ENCODE data around the gene RUSF1. TPM values are rescaled to one million over a fixed set of nuclear protein-coding genes. Genes with fewer than 3 reads are reported as not detected.

The RUSF1 gene
- total RNA-seq, 1 experiment from 2014 or later, result 59.3 TPM

DNA sequence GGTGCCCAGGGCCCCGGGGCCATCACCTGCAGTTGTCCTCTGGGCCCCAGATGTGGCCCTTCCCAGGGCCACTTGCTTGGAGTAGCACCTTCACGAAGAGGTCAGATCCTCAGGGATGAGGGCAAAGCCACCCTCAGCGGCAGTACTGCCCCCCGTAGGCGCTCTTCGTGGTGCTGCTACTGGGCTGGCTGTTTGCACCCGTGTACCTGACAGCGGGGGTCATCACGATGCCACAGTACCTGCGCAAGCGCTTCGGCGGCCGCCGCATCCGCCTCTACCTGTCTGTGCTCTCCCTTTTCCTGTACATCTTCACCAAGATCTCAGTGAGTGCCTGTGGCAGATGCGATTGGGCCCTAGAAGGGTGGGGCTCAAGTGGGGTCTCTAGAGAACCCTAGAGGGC is 22.6 kb downstream of the RUSF1 start:
- ChIA-PET POLR2A (no interaction called here), CTCF (no interaction called here), RAD21 (ENCODE audit: low non-redundant PET in 1 of 2, low total read pairs in 2 of 2, uncharacterized antibody in 2 of 2, unreplicated experiment in 2 of 2) (no interaction called here)
- H3K27ac ChIP-seq (ENCODE audit: low read depth, low read length), result no peak overlapping the region
- H2AFZ ChIP-seq (ENCODE audit: low read depth, low read length, poor library complexity, severe bottlenecking), result no peak overlapping the region
- H3K27me3 ChIP-seq (ENCODE audit: insufficient read depth, low read length), result no peaks in the 10 kb centered on the region
- H3K4me1 ChIP-seq (ENCODE audit: control insufficient read depth in 1 of 2, insufficient read depth in 2 of 2, low read length in 2 of 2), result peaks cover 7 to 20% of the 10 kb centered on the region in 2 experiments; a peak in 3 of 4 replicates
- intact Hi-C loops (cut with micrococcal nuclease), result no loop called here
- H3K9me2 ChIP-seq (ENCODE audit: insufficient read depth), result no peaks in the 10 kb centered on the region
- H3K4me2 ChIP-seq (ENCODE audit: low read length), result no peak overlapping the region
- no peak overlapping the region for H3K4me3 ChIP-seq (replicated peaks in 1 of 2; ENCODE audit: low read depth in 1 of 2, low read length in 2 of 2)
- no TSS peak for BruUV-seq (replicated peaks)
- H3K9ac ChIP-seq (ENCODE audit: low read length), result no peak overlapping the region
- H3K79me2 ChIP-seq (ENCODE audit: insufficient read depth, low read length), result no peaks in the 10 kb centered on the region
- no peaks in the 10 kb centered on the region for H4K20me1 ChIP-seq (ENCODE audit: insufficient read depth)
- ATAC-seq (no peak), DNase-seq (ENCODE audit: low read depth, low spot score) (no peak)
- no peaks in the 10 kb centered on the region for H3K9me3 ChIP-seq (ENCODE audit: control insufficient read depth in 1 of 2, insufficient read depth in 1 of 2, low read depth in 1 of 2, low read length in 2 of 2)
- TF ChIP-seq JUND (IDR thresholded peaks at IDR 0.05) (no peak), CBX3 (IDR thresholded peaks at IDR 0.05; ENCODE audit: low read depth) (no peak), POLR2AphosphoS5 (IDR thresholded peaks at IDR 0.05; ENCODE audit: low read depth, low read length) (no peak), ELF1 (IDR thresholded peaks at IDR 0.05; ENCODE audit: borderline replicate concordance, low read depth) (no peak), RAD21 (IDR thresholded peaks at IDR 0.05; ENCODE audit: low read depth) (no peak)
- TF ChIP-seq, protein P1, sequence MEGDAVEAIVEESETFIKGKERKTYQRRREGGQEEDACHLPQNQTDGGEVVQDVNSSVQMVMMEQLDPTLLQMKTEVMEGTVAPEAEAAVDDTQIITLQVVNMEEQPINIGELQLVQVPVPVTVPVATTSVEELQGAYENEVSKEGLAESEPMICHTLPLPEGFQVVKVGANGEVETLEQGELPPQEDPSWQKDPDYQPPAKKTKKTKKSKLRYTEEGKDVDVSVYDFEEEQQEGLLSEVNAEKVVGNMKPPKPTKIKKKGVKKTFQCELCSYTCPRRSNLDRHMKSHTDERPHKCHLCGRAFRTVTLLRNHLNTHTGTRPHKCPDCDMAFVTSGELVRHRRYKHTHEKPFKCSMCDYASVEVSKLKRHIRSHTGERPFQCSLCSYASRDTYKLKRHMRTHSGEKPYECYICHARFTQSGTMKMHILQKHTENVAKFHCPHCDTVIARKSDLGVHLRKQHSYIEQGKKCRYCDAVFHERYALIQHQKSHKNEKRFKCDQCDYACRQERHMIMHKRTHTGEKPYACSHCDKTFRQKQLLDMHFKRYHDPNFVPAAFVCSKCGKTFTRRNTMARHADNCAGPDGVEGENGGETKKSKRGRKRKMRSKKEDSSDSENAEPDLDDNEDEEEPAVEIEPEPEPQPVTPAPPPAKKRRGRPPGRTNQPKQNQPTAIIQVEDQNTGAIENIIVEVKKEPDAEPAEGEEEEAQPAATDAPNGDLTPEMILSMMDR (IDR thresholded peaks at IDR 0.05 in 2 of 3, conservative IDR thresholded peaks at IDR 0.05 in 1 of 3; ENCODE audit: borderline replicate concordance in 1 of 3, insufficient read depth in 1 of 3, low read depth in 2 of 3, low read length in 2 of 3), result no peak
- no peaks in the 10 kb centered on the region for H3K36me3 ChIP-seq (ENCODE audit: control insufficient read depth in 1 of 2, insufficient read depth in 2 of 2, low read length in 2 of 2)

DNA sequence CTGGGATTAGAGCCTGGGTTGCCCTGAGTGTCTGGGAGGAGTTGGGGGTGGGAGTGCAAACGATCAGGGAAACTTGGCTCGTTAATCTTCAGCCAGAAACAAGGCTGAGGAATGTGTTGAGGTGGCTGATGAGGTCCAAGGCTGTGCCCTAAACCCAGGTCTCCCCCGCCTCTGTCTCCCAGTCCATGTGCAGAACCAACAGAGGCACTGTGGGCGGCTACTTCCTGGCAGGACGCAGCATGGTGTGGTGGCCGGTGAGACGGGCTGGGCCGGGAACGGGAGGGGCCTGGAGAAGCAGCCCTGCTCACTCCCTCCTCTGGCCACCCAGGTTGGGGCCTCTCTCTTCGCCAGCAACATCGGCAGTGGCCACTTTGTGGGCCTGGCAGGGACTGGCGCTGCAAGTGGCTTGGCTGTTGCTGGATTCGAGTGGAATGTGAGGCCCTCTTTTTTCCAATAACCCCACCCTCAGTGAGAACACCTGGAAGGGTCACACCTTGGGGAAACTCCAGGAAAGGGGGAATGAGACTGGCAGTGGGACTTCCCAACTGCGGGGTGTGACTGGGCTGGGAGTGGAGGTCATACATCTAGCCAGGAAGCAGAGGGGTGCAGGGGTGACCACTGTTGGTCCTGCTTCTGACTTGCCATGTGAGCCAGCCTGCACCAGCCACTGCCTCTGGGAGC is 23.6 kb downstream of the RUSF1 start:
- TF ChIP-seq, protein P1 (IDR thresholded peaks at IDR 0.05 in 2 of 3, conservative IDR thresholded peaks at IDR 0.05 in 1 of 3; ENCODE audit: borderline replicate concordance in 1 of 3, insufficient read depth in 1 of 3, low read depth in 2 of 3, low read length in 2 of 3), result no peak
- TF ChIP-seq, protein P2, sequence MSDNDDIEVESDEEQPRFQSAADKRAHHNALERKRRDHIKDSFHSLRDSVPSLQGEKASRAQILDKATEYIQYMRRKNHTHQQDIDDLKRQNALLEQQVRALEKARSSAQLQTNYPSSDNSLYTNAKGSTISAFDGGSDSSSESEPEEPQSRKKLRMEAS (IDR thresholded peaks at IDR 0.05), result no peak
- TF ChIP-seq POLR2A (IDR thresholded peaks at IDR 0.05; ENCODE audit: borderline replicate concordance, extremely low read depth, insufficient read depth, insufficient read length) (no peak), RAD21 (IDR thresholded peaks at IDR 0.05; ENCODE audit: low read depth) (no peak), CBX3 (IDR thresholded peaks at IDR 0.05; ENCODE audit: low read depth) (no peak), ZFX (IDR thresholded peaks at IDR 0.05) (no peak), POLR2AphosphoS5 (IDR thresholded peaks at IDR 0.05; ENCODE audit: low read depth, low read length) (no peak)
- TF ChIP-seq, protein P3, sequence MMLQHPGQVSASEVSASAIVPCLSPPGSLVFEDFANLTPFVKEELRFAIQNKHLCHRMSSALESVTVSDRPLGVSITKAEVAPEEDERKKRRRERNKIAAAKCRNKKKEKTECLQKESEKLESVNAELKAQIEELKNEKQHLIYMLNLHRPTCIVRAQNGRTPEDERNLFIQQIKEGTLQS (IDR thresholded peaks at IDR 0.05), result no peak
- Histone ChIP-seq H3K4me3 (replicated peaks in 1 of 2; ENCODE audit: low read depth in 1 of 2, low read length in 2 of 2) (no peak overlapping the region), H3K9ac (ENCODE audit: low read length) (no peak overlapping the region), H3K4me2 (ENCODE audit: low read length) (no peak overlapping the region), H3K9me3 (ENCODE audit: control insufficient read depth in 1 of 2, insufficient read depth in 1 of 2, low read depth in 1 of 2, low read length in 2 of 2) (no peaks in the 10 kb centered on the region), H2AFZ (ENCODE audit: low read depth, low read length, poor library complexity, severe bottlenecking) (no peak overlapping the region), H3K27ac (ENCODE audit: low read depth, low read length) (no peak overlapping the region), H3K9me2 (ENCODE audit: insufficient read depth) (no peaks in the 10 kb centered on the region), H4K20me1 (ENCODE audit: insufficient read depth) (no peaks in the 10 kb centered on the region), H3K4me1 (ENCODE audit: control insufficient read depth in 1 of 2, insufficient read depth in 2 of 2, low read length in 2 of 2) (peaks cover 7 to 20% of the 10 kb centered on the region in 2 experiments; a peak in 3 of 4 replicates), H3K79me2 (ENCODE audit: insufficient read depth, low read length) (no peaks in the 10 kb centered on the region), H3K36me3 (ENCODE audit: control insufficient read depth in 1 of 2, insufficient read depth in 2 of 2, low read length in 2 of 2) (no peaks in the 10 kb centered on the region), H3K27me3 (ENCODE audit: insufficient read depth, low read length) (no peaks in the 10 kb centered on the region)
- RAD21 ChIA-PET (ENCODE audit: low non-redundant PET in 1 of 2, low total read pairs in 2 of 2, uncharacterized antibody in 2 of 2, unreplicated experiment in 2 of 2), result no interaction called here
- POLR2A ChIA-PET, result no interaction called here
- DNase-seq (ENCODE audit: low read depth, low spot score) (no peak), ATAC-seq (no peak)
- CTCF ChIA-PET, result no interaction called here
- intact Hi-C loops (cut with micrococcal nuclease), result no loop called here
- no TSS peak for BruUV-seq (replicated peaks)

Measured in HCT116 (cell line).